Ovary (tissue), 9 donors: ENCODE measurements around the gene BCAR3. TPM values are rescaled to one million over a fixed set of nuclear protein-coding genes. Genes with fewer than 3 reads are reported as not detected.

Source experiments
- DNase-seq, 5 donors: peaks; one replicate each; pipeline ENCODE4 v3.0.0-alpha.2; 2019 to 2020
- H3K27ac ChIP-seq, 2 donors: fragments of 200-600 bp; one replicate each; pipeline versions ENCODE4 v1.5.1 to v1.8.0; 2019 to 2022
- H3K27me3 ChIP-seq: fragments of 200-600 bp; one replicate; pipeline ENCODE4 v1.8.0; 2022
- H3K36me3 ChIP-seq: fragments of 200-600 bp; sonication (generic); one replicate; pipeline ENCODE4 v1.5.1; 2019
- H3K4me1 ChIP-seq: one replicate; pipeline ENCODE4 v1.8.1; 2013; ENCODE audit warnings: mild to moderate bottlenecking, moderate library complexity; ENCODE audit not compliant: insufficient read depth
- H3K4me3 ChIP-seq: fragments of 200-600 bp; sonication (generic); one replicate; pipeline ENCODE4 v1.5.1; 2017
- H3K9me3 ChIP-seq, 2 donors: fragments of 200-600 bp in 1 of 2; sonication (generic) in 1 of 2; one replicate each; pipeline versions ENCODE4 v1.5.1 to v1.8.1; 2013 to 2019; ENCODE audit warnings: mild to moderate bottlenecking in 1 of 2, moderate library complexity in 1 of 2
- EP300 ChIP-seq: sonication (generic); formaldehyde crosslinking; IDR thresholded peaks from one replicate; pipeline ENCODE4 v1.6.1; 2017; ENCODE audit warnings: antibody characterized with exemption
- POLR2A ChIP-seq: fragments of 450-650 bp; IDR thresholded peaks from one replicate; pipeline ENCODE4 v1.6.1; 2017; ENCODE audit warnings: antibody characterized with exemption, mild to moderate bottlenecking, moderate library complexity
- WGBS, 3 donors: extraction: QIAGEN DNeasy Blood & Tissue Kit in 1 of 3; methylation state at CpG; one replicate each; pipeline versions ENCODE4 v1.1.5 to v1.1.7; 2013 to 2017; 5-methylcytosine and 5-hydroxymethylcytosine counted together
- intact Hi-C, 4 donors: fragments of 100-400 bp; cut with DNase I; formaldehyde crosslinking; loops; one replicate each; pipeline versions ENCODE4 v1.11.0 to v1.15.1; 2022 to 2023
- polyA plus RNA-seq, 2 donors: library from polyadenylated mRNA; stranded (reverse); fragments of 200-250 nt in 1 of 2; fragments of 350-450 nt in 1 of 2; fragmentation: Illumina TruSeq in 1 of 2; extraction: RNeasy Lipid Tissue Mini Kit (QIAGEN cat#74804) in 1 of 2; gene quantifications; one replicate each; pipeline ENCODE4 v1.2.3, GENCODE V29; 2013 to 2014
- total RNA-seq, 7 donors: library from RNA; depleted of rRNA in 2 of 7; stranded (reverse); fragments of >200 nt in 2 of 7; fragmentation: NEBNext Ultra II Directional in 3 of 7; extraction: Animal tissue kit (Norgen Biotek cat#: 25700) in 3 of 7; gene quantifications; one replicate each; pipeline versions ENCODE4 v1.1.0 to v1.2.4, GENCODE V29; 2016 to 2023
- TF ChIP-seq, protein P1 (sequence below), 3 donors: fragments of 450-650 bp in 2 of 3; fragments of 200-600 bp in 1 of 3; IDR thresholded peaks; one replicate each; pipeline versions ENCODE4 v1.5.1 to v1.8.0; 2016 to 2022; ENCODE audit warnings: antibody characterized with exemption in 3 of 3, mild to moderate bottlenecking in 1 of 3
- donor health status: DM: no; HTN: no; CAD: no; lungs with moderate emphysema.
- donor health status: DM: no; HTN: no; CAD: no.
- donor health status: Bipolar disorder and iron deficiency.
- donor health status: DM: yes; HTN: yes; CAD: no.
- donor health status: DM: no; HTN: no; CAD: no.
- donor health status: DM: yes; HTN: yes; CAD: no.

BCAR3 gene
- total and polyA plus RNA-seq, 9 donors = 13.8 to 30.8 (median 17.5) TPM

DNA sequence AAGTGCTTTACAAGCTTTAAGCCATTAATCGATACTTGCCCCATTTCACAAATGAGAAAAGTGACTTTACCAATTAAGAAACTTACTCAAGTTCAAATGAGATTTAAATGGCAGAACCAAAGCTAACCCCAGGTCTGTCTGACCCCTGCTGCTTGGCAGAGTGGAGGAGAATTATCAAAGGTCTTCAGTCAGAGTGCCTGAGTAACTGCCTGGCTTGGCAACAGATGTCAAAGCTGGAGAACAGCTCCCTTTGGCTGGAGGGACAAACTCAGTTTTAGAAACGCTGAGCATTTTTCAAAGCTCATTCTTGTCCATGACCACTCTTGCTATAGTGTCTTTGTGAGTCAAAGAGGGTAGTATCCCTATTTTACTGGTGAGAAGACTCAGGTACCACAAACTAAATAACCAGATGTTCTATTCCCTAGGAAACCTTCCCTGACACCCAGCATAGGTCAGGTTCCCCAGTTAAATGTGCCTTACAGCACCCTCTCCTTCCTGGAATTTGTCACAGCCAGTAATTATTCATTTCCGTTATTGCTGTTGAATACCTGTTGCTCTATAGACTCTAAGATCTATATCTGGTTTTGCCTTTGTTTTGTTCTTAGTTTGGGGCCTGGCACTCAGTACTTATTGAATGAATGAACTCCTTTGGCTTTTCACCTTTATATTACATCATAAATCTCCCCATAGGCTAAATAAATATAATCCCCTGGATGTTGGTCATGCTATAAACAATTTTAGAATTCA is 5.0 kb upstream of the BCAR3 start:
- Histone ChIP-seq H3K4me1 (peaks cover 2% of the 10 kb centered on the region), H3K36me3 (no peaks in the 10 kb centered on the region), H3K4me3 (no peak overlapping the region), H3K27me3 (no peaks in the 10 kb centered on the region), H3K9me3 (no peaks in the 10 kb centered on the region), H3K27ac (no peak overlapping the region)
- intact Hi-C loops = no loop called here
- TF ChIP-seq, protein P1, sequence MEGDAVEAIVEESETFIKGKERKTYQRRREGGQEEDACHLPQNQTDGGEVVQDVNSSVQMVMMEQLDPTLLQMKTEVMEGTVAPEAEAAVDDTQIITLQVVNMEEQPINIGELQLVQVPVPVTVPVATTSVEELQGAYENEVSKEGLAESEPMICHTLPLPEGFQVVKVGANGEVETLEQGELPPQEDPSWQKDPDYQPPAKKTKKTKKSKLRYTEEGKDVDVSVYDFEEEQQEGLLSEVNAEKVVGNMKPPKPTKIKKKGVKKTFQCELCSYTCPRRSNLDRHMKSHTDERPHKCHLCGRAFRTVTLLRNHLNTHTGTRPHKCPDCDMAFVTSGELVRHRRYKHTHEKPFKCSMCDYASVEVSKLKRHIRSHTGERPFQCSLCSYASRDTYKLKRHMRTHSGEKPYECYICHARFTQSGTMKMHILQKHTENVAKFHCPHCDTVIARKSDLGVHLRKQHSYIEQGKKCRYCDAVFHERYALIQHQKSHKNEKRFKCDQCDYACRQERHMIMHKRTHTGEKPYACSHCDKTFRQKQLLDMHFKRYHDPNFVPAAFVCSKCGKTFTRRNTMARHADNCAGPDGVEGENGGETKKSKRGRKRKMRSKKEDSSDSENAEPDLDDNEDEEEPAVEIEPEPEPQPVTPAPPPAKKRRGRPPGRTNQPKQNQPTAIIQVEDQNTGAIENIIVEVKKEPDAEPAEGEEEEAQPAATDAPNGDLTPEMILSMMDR (IDR thresholded peaks at IDR 0.05) = no peak
- TF ChIP-seq POLR2A = no peak
- no peak for TF ChIP-seq EP300
- no peak for DNase-seq
- WGBS, 3 donors = 86 to 88% (median 87%) methylated on average over 3 of the region's 3 CpGs

DNA sequence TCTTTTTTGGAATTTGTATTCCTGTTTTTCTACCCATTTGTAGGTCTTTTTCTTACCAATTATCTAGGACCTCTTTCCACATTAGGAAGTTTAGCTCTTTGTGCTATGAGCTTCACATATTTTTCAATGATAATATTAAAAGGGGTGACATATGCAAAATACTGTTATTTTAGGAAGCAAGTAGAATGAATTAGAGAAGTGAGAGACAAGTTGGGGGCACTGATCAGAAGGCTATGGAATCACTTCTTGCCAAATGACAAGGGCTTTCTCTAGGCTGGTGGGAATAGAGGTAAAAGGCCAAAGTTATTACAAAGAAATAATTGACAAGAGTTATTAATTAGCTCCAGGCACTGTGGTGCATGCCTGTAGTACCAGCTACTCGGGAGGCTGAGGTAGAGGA is 4.3 kb upstream of the BCAR3 start:
- H3K4me1 ChIP-seq = peaks cover 2% of the 10 kb centered on the region
- TF ChIP-seq, protein P1 (IDR thresholded peaks at IDR 0.05) = no peak
- TF ChIP-seq POLR2A (no peak), EP300 (no peak)
- 86 to 100% (median 90%) methylated on average over 1 of the region's 1 CpG for WGBS, 3 donors
- H3K4me3 ChIP-seq = no peak overlapping the region
- H3K9me3 ChIP-seq = no peaks in the 10 kb centered on the region
- H3K27me3 ChIP-seq = no peaks in the 10 kb centered on the region
- DNase-seq = no peak
- no peaks in the 10 kb centered on the region for H3K36me3 ChIP-seq
- intact Hi-C loops = no loop called here
- no peak overlapping the region for H3K27ac ChIP-seq

DNA sequence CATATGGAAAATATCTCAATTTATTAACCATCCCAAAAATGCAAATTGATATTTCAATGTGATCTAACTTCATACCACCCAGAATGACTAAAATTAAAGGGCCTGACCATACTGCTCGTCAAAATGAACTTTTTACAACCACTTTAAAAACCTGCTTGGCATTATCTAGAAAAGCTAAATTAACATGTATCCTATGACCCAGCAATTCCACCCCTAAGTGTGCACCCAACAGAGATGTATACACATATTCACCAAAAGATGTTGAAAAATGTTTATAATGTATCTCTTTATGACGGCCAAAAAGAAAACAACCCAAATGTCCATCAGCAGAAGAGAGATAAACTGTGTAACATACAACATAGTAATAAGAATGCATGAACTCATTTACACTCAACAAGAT is 1.6 kb upstream of the BCAR3 start:
- H3K27me3 ChIP-seq = no peaks in the 10 kb centered on the region
- DNase-seq = no peak
- intact Hi-C loops = loop anchor here in 1 of 4 donors (5.0 kb wide), 1 partner anchor 41 kb away; no protein-coding TSS in a partner anchor

DNA sequence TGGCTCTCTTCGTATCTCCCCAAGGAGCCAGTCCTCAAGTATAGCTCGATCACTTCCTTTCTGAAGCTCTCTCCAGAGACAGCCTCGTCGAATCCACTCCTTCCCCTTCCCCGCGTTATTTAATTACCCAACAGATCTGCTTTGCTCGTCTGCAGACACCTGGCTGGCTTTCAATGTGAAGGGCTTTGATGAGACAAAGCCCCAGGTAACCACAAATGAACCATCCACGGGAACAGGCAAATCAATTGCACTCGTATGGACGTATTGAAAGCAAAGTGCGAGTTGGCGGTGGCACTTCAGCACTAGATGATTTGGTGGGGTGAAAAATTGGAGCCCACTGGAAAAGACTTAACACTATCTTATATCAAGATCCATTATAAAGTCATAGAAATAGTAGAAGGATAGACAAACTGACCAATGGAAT is 364 bp upstream of the BCAR3 start:
- Histone ChIP-seq H3K4me1 (peaks cover 7% of the 10 kb centered on the region), H3K27me3 (no peaks in the 10 kb centered on the region), H3K27ac (peak overlapping the region; percentile 72 to 90), H3K9me3 (no peaks in the 10 kb centered on the region), H3K4me3 (peak overlapping the region; percentile 70), H3K36me3 (no peaks in the 10 kb centered on the region)
- 18 to 26% (median 20%) methylated on average over 12 of the region's 12 CpGs for WGBS, 3 donors
- DNase-seq = no peak
- no peak for TF ChIP-seq EP300
- TF ChIP-seq, protein P1 (IDR thresholded peaks at IDR 0.05) = no peak
- no peak for TF ChIP-seq POLR2A
- intact Hi-C loops = loop anchor here in 2 of 4 donors (2.0 to 5.0 kb wide), 2 partner anchors 40 to 51 kb away; no protein-coding TSS in a partner anchor

More for the DNA sequence above, 1.6 kb upstream of the BCAR3 start:
- TF ChIP-seq, protein P1 (IDR thresholded peaks at IDR 0.05) = no peak
- TF ChIP-seq EP300 (no peak), POLR2A (no peak)
- H3K9me3 ChIP-seq = no peaks in the 10 kb centered on the region
- no peaks in the 10 kb centered on the region for H3K36me3 ChIP-seq
- H3K4me3 ChIP-seq = no peak overlapping the region
- 68 to 90% (median 89%) methylated on average over 2 of the region's 2 CpGs for WGBS, 3 donors
- H3K27ac ChIP-seq = no peak overlapping the region
- H3K4me1 ChIP-seq = peaks cover 7% of the 10 kb centered on the region
